ENCODE data around the gene OVCH1.
"Not testable (repeated sequence)": the region's sequence is repeated elsewhere in the genome, so short reads cannot be mapped to it uniquely, and the experiment has no call there.

OVCH1 gene

DNA sequence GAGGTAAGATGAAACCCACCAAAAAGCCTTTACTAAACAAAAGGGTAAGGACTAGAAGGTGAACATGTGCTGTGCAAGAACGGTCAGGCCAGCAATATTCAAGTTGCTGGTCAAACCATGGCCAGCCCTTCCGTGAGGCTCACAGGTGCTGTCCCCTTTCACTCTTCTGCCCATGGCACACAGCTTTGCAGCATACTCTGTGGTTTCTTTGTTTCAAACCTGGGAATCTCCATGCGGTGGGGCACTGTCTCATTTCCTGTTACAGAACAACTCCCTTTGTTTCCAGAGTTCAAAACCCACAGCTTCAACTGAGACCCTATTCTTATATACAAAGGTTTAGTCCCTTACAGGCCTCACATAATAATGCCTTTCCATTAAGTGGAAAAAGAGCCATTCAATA lies 1.7 kb upstream of the OVCH1 start:
- DNase-seq, result no peak

DNA sequence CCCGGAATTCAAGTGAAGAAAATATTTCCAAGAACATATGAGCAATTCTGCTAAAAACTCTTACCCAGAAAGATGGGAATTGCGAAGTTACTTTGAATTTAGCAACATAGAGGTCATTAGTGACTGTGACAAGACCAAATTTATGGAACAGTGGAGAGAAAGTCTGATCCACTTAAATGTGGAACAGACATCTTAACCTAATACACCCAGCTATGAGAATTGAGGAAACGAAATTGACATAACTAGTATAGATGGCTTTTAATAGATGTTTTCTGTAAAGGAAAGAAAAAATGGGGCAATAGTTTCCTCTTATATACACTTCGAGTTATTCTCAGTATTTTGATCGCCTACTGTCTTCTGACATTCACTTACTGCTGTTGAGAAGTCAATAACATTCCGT lies 4.6 kb downstream of the OVCH1 start:
- no peak for DNase-seq

DNA sequence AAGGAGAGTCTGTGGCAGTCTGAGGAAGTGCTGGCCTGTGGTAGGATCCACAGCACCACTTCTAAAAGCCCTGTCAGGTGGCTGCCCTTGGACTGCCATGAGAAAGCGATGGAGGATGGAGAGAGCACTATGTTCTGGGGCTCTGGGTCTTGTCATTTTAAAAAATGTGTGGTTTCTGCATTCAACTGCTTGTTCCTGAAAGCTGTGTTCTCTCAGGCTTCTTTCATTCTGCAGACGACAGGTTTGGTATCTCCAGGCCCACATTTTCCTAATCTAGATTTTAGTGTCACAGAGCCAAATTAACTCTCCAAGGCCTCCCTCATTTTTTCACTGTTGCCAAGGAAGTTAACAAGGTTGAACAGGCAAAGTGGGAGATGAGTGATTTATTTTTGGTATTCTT lies 10.5 kb downstream of the OVCH1 start:
- no peak for DNase-seq

DNA sequence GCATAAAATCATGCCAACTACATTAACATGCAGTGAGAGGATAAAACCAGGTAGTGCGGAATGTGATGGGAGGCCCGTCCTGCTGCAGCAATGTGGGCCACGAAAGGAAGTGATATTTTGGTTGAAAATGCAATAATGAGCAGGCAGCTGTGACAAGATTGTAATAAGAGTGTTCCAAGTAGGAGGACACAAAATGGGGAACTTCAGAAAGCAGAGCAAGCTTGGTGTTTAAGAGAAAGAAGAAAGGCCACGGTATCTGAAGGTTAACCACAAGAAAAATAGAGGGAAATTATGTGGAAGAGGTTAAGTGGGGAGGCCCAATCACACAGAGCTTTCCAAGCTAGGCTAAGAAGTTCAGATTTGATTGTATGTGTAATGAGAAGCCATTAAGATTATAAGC lies 34.3 kb downstream of the OVCH1 start:
- no peak for DNase-seq

DNA sequence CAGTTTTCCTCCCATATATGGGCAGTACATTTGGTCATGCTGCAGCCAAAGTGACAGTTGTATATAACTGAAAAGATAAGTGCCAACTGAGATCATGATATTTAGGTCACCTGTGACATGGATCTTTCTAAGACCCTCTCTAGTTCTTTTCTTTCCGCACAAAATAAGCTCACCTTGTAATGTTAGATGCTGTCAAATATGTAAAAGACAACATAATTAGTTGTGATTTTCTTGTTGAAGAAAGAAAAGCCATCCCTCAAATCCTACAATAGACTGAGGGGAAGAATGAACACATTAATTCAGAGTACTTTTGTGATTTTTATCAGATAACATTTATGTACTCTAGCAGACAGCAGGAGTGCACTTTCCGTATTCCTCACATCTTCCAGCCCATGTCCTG lies 37.4 kb downstream of the OVCH1 start:
- no peak for DNase-seq

DNA sequence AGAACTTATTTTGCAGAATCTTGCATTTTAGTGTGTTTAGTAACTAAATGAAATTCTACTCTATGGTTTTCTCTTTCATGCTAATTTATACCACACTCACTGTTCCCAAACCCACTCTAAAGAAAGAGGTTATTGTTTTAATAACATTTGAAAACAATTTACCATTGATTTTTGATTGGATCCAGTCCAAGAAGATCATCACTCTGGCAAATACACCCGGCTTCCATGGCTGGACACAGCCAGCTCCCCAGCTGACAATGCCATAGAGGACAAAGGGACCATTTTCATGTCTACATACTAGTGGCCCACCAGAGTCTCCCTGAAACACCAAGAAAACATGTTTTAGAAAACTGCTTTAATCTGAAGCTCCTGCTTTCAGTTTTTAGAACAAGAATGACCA lies 42.4 kb downstream of the OVCH1 start:
- DNase-seq, result no peak

DNA sequence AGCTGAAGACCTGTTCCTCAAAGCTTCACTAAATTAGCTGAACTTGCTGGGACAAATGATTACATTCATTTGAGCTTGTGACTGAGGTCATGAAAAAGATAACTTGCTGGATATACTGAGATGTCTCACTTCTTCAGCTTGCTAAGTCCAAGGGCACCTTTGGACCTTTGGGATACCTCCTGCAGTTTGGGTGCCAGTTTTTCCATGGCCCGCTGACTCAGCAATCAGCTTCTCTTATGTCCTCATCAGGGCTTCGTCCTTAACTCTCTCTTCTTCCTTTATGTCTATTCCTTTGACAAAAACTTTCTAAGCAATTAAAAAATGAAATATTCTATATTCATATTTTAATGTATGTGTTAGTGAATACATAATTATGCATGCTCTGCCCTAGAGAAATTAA lies 45.6 kb downstream of the OVCH1 start:
- DNase-seq, result no peak

DNA sequence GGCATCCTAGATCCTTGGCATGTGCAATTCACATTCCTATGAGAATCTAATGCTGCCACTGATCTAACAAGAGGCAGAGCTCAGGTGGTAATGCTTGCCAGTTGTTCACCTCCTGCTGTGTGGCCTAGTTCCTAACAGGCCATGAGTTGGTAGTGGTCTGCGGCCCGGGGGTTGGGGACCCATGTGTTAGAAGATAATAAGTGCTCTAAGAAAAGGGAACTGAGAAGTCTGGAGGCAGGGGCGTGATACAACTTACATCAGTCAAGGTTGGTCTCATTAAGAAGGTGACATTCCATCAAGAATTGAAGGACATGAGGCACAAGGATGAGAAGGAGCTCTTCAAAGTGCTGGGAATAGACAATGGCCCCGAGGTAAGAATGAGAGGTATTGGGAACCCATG lies 49.3 kb downstream of the OVCH1 start:
- no peak for DNase-seq

DNA sequence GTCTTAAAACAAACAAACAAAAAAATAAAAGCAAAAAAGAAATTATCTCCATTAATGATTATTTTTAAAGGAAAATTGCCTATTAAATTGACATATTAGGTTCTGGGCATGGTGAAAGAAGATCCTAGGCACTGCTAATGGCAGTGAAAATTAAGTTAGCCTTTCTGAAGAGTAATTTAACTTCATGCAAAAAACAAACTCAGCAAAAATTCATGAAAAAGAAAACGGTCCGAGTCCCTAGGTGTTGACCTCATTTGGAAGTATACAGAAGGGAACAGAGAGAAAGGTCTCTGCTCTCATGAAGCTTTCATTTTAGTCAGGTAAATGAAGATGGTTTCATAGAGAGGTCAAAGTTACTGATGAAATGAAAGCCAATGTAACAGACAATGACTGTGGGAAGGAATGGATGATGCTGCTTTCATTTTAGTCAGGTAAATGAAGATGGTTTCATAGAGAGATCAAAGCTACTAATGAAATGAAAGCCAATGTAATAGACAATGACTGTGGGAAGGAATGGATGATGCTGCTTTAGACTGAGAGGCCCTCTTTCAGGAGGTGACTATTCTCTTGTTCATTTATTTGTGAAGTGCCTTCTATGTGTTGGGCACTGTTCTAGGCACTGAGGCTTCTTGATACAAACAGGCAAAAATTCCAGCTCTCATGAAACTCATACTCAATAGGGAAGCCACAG lies 50.1 kb downstream of the OVCH1 start:
- no peak for DNase-seq

DNA sequence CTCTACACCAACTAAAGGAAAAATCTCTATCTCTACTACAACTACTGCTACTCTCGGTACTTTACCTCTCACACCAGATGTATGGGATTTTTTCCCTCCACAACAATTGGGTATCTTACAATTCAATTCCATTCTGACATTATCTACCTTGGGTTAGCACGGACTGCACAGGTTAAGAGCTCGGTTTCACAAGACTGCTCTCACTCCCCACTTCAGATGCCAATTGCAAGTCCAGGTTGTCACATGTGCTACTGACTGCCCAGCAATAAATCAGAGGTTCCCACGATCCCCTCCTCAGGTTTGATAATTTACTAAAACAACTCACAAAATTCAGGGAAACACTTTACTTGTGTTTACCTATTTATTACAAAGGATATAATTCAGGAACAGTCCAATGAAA lies 58.0 kb downstream of the OVCH1 start:
- no peak for DNase-seq

DNA sequence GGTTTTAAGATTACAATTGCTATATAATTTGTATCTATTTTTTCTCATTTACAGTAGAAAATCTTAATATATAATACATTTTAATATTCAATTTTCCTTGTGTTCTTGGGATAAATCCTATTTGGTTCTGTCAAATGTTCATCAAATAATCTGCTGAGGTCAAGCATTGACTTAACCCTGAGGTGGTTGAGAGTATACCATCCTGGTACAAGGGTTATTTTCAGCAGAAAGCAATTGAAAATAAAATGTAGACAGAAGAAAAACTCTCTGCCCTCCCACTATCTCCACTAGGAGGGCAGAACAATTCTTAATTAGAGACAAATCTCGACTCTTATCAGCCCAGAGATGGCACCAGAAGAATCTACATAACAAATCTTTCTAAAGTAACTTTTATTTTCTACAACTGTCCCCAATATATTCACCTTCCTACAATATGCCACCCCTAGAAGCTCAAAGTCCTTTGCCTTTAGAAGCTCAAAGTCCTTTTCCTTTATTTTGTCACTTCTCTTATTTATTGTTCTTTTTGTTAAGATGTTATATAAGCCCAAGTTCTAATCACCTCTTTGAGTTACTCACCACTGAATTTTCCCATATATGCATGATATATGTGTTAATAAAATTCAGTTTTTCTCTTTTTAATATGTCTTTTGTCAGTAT lies 58.6 kb downstream of the OVCH1 start:
- no peak for DNase-seq

DNA sequence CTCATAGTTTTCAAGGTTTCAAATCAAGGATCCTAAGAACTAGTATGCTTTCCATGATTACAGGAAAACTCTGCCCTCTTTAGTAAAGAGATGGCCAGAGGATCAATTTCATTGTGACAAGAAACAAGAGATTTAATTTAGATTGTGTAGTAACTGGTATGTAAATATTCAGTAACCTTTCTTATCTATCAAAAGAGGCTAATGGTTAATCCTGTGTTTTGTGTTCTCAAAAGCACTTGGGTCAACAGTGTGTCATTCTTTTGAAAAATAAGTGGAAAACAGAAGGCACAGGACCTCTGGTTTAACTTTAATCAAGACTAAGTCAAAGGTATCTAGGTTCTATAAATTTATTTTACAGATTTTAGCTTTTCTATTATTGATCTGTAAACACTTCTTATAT lies 59.9 kb downstream of the OVCH1 start:
- no peak for DNase-seq

DNA sequence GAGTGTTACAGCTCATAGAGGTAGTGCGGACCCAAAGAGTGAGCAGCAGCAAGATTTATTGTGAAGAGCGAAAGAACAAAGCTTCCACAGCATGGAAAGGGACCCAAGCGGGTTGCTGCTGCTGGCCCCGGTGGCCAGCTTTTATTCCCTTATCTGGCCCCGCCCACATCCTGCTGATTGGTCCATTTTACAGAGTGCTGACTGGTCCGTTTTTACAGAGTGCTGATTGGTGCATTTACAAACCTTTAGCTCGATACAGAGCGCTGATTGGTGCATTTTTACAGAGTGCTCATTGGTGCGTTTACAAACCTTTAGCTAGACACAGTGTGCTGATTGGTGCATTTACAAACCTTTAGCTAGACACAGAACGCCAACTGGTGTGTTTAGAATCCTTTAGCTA lies 60.7 kb downstream of the OVCH1 start:
- not testable (repeated sequence) for DNase-seq

DNA sequence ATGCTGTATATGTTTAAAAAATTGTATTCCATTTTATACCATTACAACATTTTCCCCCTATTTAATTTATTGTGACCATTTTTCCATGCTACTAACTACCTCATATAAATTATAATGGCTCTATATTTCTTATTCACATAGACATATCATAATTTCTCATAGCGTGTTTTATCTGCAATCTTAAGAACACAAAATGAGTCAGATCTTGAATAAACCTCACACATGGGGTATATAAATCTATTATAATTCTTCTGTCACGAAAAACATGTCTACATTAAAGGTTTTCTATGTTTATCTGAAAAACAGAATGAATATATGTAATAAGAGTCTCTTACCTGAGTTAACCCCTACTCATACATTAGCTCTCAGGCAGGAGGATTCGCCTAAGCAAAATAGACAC lies 66.0 kb downstream of the OVCH1 start:
- no peak for DNase-seq

DNA sequence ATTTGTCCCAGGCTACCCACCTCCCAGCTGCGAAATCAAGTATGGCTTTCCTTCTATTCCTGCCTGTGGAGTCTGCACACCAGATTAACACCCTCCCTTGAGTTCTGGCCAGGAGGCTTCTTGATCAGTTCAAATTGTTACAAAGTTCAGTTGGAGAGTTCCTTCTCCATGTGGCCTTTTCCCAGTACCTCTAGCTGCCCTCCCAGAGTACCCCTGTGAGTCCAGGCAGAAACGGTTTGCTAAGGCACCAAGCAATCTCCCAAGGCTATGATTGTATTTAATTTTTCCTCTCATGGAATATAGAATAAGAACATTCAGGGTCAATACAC lies 66.8 kb downstream of the OVCH1 start:
- DNase-seq, result no peak

DNA sequence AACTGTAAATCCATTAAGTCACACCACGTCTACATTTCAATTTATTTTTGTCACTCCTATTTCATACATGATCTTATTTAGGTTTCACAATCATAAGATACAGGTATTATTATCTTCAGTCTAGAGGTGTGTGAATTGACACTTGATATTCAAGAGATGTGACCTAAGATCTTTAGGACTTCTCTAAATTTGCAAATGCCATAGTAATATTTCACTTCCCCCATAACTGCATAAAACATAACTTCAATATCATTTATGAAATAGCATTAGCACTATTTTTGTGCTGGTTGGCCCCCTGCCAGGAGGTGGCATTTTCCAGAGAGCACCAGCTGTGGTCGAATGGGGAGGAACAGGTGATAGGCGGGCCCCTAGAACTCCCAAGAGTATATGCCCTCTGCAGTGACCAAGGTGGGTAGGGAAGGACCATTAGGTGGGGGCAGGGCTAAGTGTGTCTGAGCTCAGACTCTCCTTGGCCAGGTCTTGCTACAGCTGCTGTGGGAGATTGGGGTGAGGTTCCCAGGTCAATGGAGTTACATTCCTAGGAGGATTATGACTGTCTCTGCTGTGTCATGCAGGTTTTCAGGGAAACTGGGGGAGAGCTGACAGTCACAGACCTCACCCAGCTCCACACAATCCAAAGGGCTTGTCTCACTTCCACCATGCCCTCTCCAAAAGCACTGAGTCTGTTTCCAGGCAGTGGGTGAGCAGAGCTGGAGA lies 67.3 kb downstream of the OVCH1 start:
- DNase-seq, result no peak

DNA sequence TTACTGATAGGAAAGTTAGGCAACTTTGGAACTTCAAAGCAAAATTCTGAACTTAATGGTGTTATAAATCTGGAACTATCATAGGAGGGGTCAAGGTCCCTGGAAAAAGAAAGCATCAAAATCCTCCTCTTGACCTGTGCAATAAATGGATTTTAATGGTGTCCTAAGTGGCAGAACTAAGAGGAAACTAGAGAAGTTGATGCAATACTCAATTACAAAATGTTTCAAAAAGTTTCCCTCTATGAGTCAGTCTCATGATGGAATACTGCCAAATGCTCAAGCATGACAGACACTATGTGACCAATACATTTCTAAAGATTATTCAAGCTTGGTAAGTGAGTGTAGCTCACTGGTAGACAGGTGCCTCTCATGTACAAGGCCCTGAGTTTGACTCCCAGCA lies 68.9 kb downstream of the OVCH1 start:
- DNase-seq, result no peak

DNA sequence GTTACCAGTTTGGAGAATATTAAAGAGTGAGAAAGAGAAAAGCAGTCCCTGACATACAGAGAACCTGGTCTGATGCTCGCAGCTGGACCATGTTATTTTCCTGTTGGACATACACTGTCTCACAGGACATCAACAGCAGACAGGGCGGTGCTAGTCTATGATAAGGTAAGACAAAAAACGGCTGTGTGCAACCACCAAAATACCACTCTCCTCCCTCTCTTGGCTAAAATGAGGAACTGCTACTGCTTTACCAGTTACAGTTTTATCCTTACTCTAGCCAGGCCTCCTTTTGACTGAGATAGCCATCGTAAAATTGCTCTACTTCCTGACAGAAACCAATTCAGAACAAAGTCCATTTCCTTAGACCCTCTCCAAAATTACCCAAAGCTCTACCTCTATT lies 69.5 kb downstream of the OVCH1 start:
- DNase-seq, result peak; percentile 19

DNA sequence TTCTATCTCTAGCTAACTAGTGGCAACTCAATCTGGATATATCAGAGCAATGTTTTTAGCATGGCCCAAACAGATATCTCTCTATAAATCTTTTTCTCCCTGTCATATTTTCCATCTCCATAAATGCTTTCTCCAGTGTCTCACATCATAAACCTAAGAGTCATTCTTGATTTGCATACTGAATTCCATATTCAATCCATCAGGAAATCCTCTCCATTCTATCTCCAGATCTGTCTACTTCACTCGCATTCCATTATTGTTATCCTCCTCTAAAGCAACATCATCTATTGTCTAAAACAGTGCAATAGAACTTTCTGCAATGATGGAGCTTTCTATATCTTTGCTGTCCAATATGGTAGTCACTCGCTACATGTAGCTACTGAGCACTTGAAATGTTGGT lies 71.0 kb downstream of the OVCH1 start:
- DNase-seq, result no peak

DNA sequence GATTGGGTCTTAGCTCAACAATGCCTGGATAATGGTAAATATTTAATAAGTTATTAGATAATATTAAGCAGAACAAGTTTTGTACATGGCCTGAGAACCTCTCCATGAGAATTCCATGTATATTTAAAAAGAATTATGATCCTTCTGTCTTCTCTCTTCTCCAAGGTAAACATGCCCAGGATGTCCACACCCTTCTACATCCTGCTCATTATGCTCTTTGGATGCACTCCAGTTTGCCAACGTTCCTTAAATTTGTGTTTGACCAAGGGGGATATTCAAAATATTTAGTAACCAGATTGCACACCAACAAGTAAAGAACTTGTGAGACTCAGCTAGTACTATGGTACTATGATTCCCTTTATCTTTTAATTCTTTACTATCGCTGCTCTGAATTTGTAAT lies 71.8 kb downstream of the OVCH1 start:
- no peak for DNase-seq

DNA sequence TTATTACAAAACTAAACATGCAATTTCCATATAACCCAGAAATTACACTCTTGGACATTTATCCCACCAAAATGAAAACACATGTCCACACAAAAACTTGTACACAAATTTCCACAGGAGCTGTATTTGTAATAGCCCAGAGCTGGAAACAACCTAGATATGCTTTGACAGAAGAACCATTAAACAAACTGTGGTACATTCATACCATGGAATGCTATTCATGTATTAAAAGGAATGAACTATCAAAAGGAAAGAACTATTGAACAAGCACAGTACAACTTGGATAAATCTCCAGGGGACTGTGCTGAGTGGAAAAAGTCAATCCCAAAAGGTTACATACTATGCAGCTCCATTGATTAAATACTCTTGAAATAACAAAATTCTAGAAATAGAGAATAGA lies 80.7 kb downstream of the OVCH1 start:
- no peak for DNase-seq

DNA sequence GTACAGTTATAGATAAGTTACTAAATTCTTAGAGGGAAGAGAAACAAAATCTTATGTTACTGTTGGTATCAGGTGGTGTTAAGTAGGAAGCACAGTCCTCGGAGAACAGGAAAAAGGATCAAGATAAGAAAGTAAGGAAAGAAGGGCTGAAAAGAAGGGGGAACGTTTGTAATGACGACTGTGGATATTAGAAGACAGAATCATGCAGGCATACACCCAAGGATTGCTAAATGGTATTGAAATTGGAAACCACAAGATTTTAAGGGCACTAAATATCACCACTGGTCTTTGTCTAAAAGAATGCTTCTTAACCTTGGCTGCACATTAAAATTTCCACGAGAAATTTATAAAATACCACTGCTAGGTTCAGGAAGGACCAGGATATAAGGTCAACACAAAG lies 82.4 kb downstream of the OVCH1 start:
- DNase-seq, result no peak

DNA sequence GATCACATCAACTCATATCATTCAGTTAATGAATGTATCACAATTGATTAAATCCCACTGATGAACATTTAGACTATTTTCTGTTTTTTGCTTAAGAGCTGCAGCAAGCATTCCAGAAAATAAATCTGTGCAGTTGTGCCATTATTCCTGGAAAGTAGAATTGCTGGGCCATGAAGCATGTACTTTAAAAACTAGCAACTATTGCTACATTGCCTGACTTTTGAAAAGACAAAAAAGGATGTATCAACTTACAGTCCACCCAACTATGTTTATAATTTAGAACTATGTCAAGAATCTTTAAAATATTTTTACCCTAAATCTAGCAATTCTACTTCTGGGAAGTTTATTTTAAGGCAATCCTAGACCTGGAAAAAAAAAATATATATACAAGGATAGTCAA lies 83.1 kb downstream of the OVCH1 start:
- no peak for DNase-seq

DNA sequence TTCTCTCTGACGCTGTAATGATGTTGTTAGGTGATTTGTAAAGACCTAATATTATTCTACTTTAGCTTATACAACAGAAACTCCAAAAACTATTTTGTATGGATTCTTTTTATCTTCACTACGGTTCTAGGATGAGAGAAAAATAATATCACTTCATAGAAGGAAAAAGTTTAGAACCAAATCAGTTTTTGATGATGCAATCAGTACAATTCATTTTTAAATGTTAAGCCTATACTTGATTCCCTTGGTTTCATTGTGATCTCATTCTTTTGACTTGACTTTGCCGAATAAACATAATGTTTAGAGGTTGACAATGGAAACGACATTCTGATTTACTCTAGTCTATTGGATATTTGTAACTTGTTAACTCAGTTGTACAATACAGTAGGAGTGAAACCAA lies 91.9 kb downstream of the OVCH1 start:
- DNase-seq, result no peak

DNA sequence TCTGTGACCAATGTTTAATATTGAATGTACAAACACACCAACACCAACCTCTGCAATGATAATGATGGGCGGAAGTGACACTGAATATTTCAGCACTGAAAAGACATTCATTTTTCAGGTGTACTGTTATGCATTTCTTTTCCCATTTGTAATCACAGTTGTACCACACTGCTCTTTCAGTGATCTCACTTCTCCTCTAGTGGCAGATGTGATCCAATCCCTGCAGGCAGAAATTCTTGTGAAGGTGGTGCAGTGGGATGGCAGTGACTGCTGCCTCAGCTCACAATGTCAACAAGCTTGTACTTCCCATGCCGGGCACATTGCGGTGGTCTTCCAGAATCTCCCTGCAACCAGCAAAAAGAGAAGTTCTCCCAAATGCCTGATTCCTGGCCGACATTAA lies 93.5 kb downstream of the OVCH1 start:
- DNase-seq, result no peak

All from CD4-positive, alpha-beta T cell treated with Interleukin-12 subunit alpha and Interleukin-12 subunit beta, for 1 hour (primary cell).